Adrenal gland (tissue), 12 donors: Measurements from ENCODE around the gene CCL16. TPM values are rescaled to one million over a fixed set of nuclear protein-coding genes. Genes with fewer than 3 reads are reported as not detected.

Experiments
- DNase-seq, 7 donors: peaks; one replicate each; pipeline ENCODE4 v3.0.0-alpha.2; 2019 to 2020
- H3K27ac ChIP-seq, 5 donors: fragments of 200-600 bp; sonication (generic) in 4 of 5; 1 replicate in 3 of 5; 2 replicates in 2 of 5; pipeline versions ENCODE4 v1.5.1 to v1.8.0; 2016 to 2020; ENCODE audit warnings: mild to moderate bottlenecking in 1 of 5
- H3K27me3 ChIP-seq: fragments of 200-600 bp; 2 replicates; pipeline ENCODE4 v1.8.0; 2021
- H3K36me3 ChIP-seq, 2 donors: fragments of 200-600 bp; replicated peaks in 1 of 2; 1 replicate in 1 of 2; 2 replicates in 1 of 2; pipeline versions ENCODE4 v1.5.1 to v1.8.0; 2018 to 2022
- H3K4me1 ChIP-seq, 2 donors: fragments of 200-600 bp; replicated peaks in 1 of 2; 1 replicate in 1 of 2; 2 replicates in 1 of 2; pipeline versions ENCODE4 v1.5.1 to v1.8.0; 2018 to 2021
- H3K4me3 ChIP-seq, 4 donors: fragments of 200-600 bp; sonication (generic) in 3 of 4; one replicate each; pipeline ENCODE4 v1.5.1; 2016 to 2018
- H3K9me3 ChIP-seq, 3 donors: fragments of 200-600 bp; sonication (generic) in 1 of 3; replicated peaks in 1 of 3; 1 replicate in 2 of 3; 2 replicates in 1 of 3; pipeline versions ENCODE4 v1.5.1 to v1.8.0; 2016 to 2021
- CTCF ChIP-seq, 6 experiments: fragments of 450-650 bp in 4 of 6; fragments of 200-600 bp in 2 of 6; sonication (generic) in 1 of 6; IDR thresholded peaks; 1 replicate in 5 of 6; 2 replicates in 1 of 6; pipeline versions ENCODE4 v1.5.1 to v1.8.0; 2016 to 2021; ENCODE audit warnings: antibody characterized with exemption in 6 of 6, mild to moderate bottlenecking in 2 of 6, moderate library complexity in 1 of 6
- POLR2A ChIP-seq, 2 donors: fragments of 450-650 bp; IDR thresholded peaks; one replicate each; pipeline ENCODE4 v1.6.1; 2017; ENCODE audit warnings: antibody characterized with exemption in 2 of 2, mild to moderate bottlenecking in 2 of 2, moderate library complexity in 1 of 2
- WGBS, 4 donors: extraction: QIAGEN DNeasy Blood & Tissue Kit in 2 of 4; methylation state at CpG; one replicate each; pipeline versions ENCODE4 v1.1.5 to v1.1.7; 2013 to 2017; 5-methylcytosine and 5-hydroxymethylcytosine counted together
- intact Hi-C, 2 donors: fragments of 100-400 bp; cut with DNase I; formaldehyde crosslinking; loops; one replicate each; pipeline versions ENCODE4 v1.14.1 to v1.15.0; 2022 to 2023
- polyA plus RNA-seq, 3 donors: library from polyadenylated mRNA; stranded (reverse); fragments of 200-250 nt in 2 of 3; fragments of 350-450 nt in 1 of 3; fragmentation: Illumina TruSeq in 1 of 3; extraction: RNeasy Lipid Tissue Mini Kit (QIAGEN cat#74804) in 1 of 3; gene quantifications; one replicate each; pipeline ENCODE4 v1.2.3, GENCODE V29; 2013 to 2014
- total RNA-seq, 9 donors: library from RNA; depleted of rRNA in 4 of 9; stranded (reverse); fragments of >200 nt in 4 of 9; fragments of 120-200 nt in 1 of 9; fragmentation: NEBNext Ultra II Directional in 1 of 9; extraction: Animal tissue kit (Norgen Biotek cat#: 25700) in 1 of 9; gene quantifications; one replicate each; pipeline versions ENCODE4 v1.1.0 to v1.2.4, GENCODE V29; 2013 to 2023
- donor health status: healthy with polysubstance abuse.
- donor health status: Bipolar disorder and iron deficiency.
- donor health status: DM: yes; HTN: yes; CAD: no.
- donor health status: DM: no; HTN: no; CAD: no.
- donor health status: DM: no; HTN: no; CAD: no.
- donor health status: DM: yes; HTN: yes; CAD: no.

CCL16 gene
- total and polyA plus RNA-seq, 12 donors: 0.16 to 3.2 (median 0.52) TPM; not detected in 3

- Histone ChIP-seq H3K27me3 (peaks cover 5% of the 10 kb centered on the region), H3K4me1 (no peaks in the 10 kb centered on the region), H3K27ac (no peak overlapping the region), H3K9me3 (no peaks in the 10 kb centered on the region), H3K36me3 (no peaks in the 10 kb centered on the region), H3K4me3 (no peak overlapping the region)
- DNase-seq: no peak
- intact Hi-C loops: no loop called here
- WGBS, 4 donors: 81 to 94% (median 92%) methylated on average over 7 of the region's 7 CpGs
- TF ChIP-seq CTCF (IDR thresholded peaks at IDR 0.05) (no peak), POLR2A (IDR thresholded peaks at IDR 0.05) (no peak)
These were observed 16.0 kb downstream of the CCL16 start for GRCh38 chr17:35965272-35965671.

- TF ChIP-seq POLR2A (IDR thresholded peaks at IDR 0.05) (no peak), CTCF (IDR thresholded peaks at IDR 0.05) (no peak)
- no peak for DNase-seq
- H3K27ac ChIP-seq: no peak overlapping the region
- no peaks in the 10 kb centered on the region for H3K36me3 ChIP-seq
- no peaks in the 10 kb centered on the region for H3K9me3 ChIP-seq
- H3K4me3 ChIP-seq: no peak overlapping the region
- WGBS, 4 donors: 73 to 79% (median 76%) methylated on average over 6 of the region's 6 CpGs
- H3K4me1 ChIP-seq: no peaks in the 10 kb centered on the region
- peaks cover 5% of the 10 kb centered on the region for H3K27me3 ChIP-seq
- intact Hi-C loops: no loop called here
These were observed 17.6 kb downstream of the CCL16 start for GRCh38 chr17:35963663-35964062.

GRCh38 chr17:35953720-35954119 is 27.6 kb downstream of the CCL16 start:
- DNase-seq: no peak
- Histone ChIP-seq H3K4me3 (no peak overlapping the region), H3K27me3 (no peaks in the 10 kb centered on the region), H3K36me3 (no peaks in the 10 kb centered on the region), H3K9me3 (no peaks in the 10 kb centered on the region), H3K4me1 (no peaks in the 10 kb centered on the region), H3K27ac (no peak overlapping the region)
- TF ChIP-seq CTCF (IDR thresholded peaks at IDR 0.05) (no peak), POLR2A (IDR thresholded peaks at IDR 0.05) (no peak)
- WGBS, 4 donors: 57 to 77% (median 67%) methylated on average over 5 to 7 of the region's 7 CpGs
- intact Hi-C loops: no loop called here

- no peak overlapping the region for H3K27ac ChIP-seq
- intact Hi-C loops: loop anchor here in 1 of 2 donors (10.0 kb wide), 1 partner anchor 95 kb away; no protein-coding TSS in a partner anchor
- H3K27me3 ChIP-seq: no peaks in the 10 kb centered on the region
- no peaks in the 10 kb centered on the region for H3K4me1 ChIP-seq
- no peak for TF ChIP-seq POLR2A (IDR thresholded peaks at IDR 0.05)
- TF ChIP-seq CTCF (IDR thresholded peaks at IDR 0.05): no peak
- no peaks in the 10 kb centered on the region for H3K36me3 ChIP-seq
- no peak for DNase-seq
- H3K4me3 ChIP-seq: no peak overlapping the region
- WGBS, 4 donors: 78 to 86% (median 81%) methylated on average over 3 of the region's 3 CpGs
- no peaks in the 10 kb centered on the region for H3K9me3 ChIP-seq
These were observed 31.9 kb downstream of the CCL16 start for GRCh38 chr17:35949401-35949800.
